ENCODE data around the gene ISG15. TPM values are rescaled to one million over a fixed set of nuclear protein-coding genes. Genes with fewer than 3 reads are reported as not detected.

Gene ISG15
- polyA plus RNA-seq, 1 donor: 26.0 TPM

- no peak for DNase-seq
- peaks cover 52% of the 10 kb centered on the region for H3K27me3 ChIP-seq (ENCODE audit: control insufficient read depth, insufficient read depth, low read length)
- H3K27ac ChIP-seq (ENCODE audit: low read length): no peak overlapping the region
- peaks cover 31% of the 10 kb centered on the region for H3K9me3 ChIP-seq (ENCODE audit: control insufficient read depth, low read depth, low read length)
- H3K36me3 ChIP-seq (ENCODE audit: control insufficient read depth, insufficient read depth, low read length): no peaks in the 10 kb centered on the region
- WGBS (ENCODE audit: insufficient coverage, low lambda C conversion rate): no CpG with 5 or more reads among the region's 30 CpGs
- peaks cover 11% of the 10 kb centered on the region for H3K4me1 ChIP-seq (ENCODE audit: control insufficient read depth, insufficient read depth, low read length)
- H3K4me3 ChIP-seq (ENCODE audit: low read length): no peak overlapping the region
These were observed 17.3 kb upstream of the ISG15 start for GRCh38 chr1:995665-996633.

GRCh38 chr1:996851-997712 is 16.2 kb upstream of the ISG15 start:
- Histone ChIP-seq H3K9me3 (ENCODE audit: control insufficient read depth, low read depth, low read length) (peaks cover 28% of the 10 kb centered on the region), H3K27me3 (ENCODE audit: control insufficient read depth, insufficient read depth, low read length) (peaks cover 57% of the 10 kb centered on the region), H3K4me3 (ENCODE audit: low read length) (no peak overlapping the region), H3K36me3 (ENCODE audit: control insufficient read depth, insufficient read depth, low read length) (no peaks in the 10 kb centered on the region), H3K4me1 (ENCODE audit: control insufficient read depth, insufficient read depth, low read length) (peaks cover 16% of the 10 kb centered on the region), H3K27ac (ENCODE audit: low read length) (no peak overlapping the region)
- no peak for DNase-seq
- no CpG with 5 or more reads among the region's 24 CpGs for WGBS (ENCODE audit: insufficient coverage, low lambda C conversion rate)

- no peak overlapping the region for H3K4me3 ChIP-seq (ENCODE audit: low read length)
These were observed 15.6 kb upstream of the ISG15 start for GRCh38 chr1:997713-997992.

GRCh38 chr1:997993-998744 is 15.1 kb upstream of the ISG15 start:
- WGBS (ENCODE audit: insufficient coverage, low lambda C conversion rate): no CpG with 5 or more reads among the region's 75 CpGs
- H3K27ac ChIP-seq (ENCODE audit: low read length): no peak overlapping the region
- no peak for DNase-seq
- H3K4me1 ChIP-seq (ENCODE audit: control insufficient read depth, insufficient read depth, low read length): peaks cover 16% of the 10 kb centered on the region
- H3K36me3 ChIP-seq (ENCODE audit: control insufficient read depth, insufficient read depth, low read length): no peaks in the 10 kb centered on the region
- H3K4me3 ChIP-seq (ENCODE audit: low read length): no peak overlapping the region
- peaks cover 57% of the 10 kb centered on the region for H3K27me3 ChIP-seq (ENCODE audit: control insufficient read depth, insufficient read depth, low read length)
- peaks cover 17% of the 10 kb centered on the region for H3K9me3 ChIP-seq (ENCODE audit: control insufficient read depth, low read depth, low read length)

More at GRCh38 chr1:997713-997992, 15.6 kb upstream of the ISG15 start:
- H3K9me3 ChIP-seq (ENCODE audit: control insufficient read depth, low read depth, low read length): peaks cover 22% of the 10 kb centered on the region
- no CpG with 5 or more reads among the region's 3 CpGs for WGBS (ENCODE audit: insufficient coverage, low lambda C conversion rate)
- H3K27me3 ChIP-seq (ENCODE audit: control insufficient read depth, insufficient read depth, low read length): peaks cover 57% of the 10 kb centered on the region
- DNase-seq: no peak
- no peak overlapping the region for H3K27ac ChIP-seq (ENCODE audit: low read length)
- H3K36me3 ChIP-seq (ENCODE audit: control insufficient read depth, insufficient read depth, low read length): no peaks in the 10 kb centered on the region
- H3K4me1 ChIP-seq (ENCODE audit: control insufficient read depth, insufficient read depth, low read length): peaks cover 16% of the 10 kb centered on the region

- H3K36me3 ChIP-seq (ENCODE audit: control insufficient read depth, insufficient read depth, low read length): no peaks in the 10 kb centered on the region
- peaks cover 14% of the 10 kb centered on the region for H3K9me3 ChIP-seq (ENCODE audit: control insufficient read depth, low read depth, low read length)
- peaks cover 57% of the 10 kb centered on the region for H3K27me3 ChIP-seq (ENCODE audit: control insufficient read depth, insufficient read depth, low read length)
- no CpG with 5 or more reads among the region's 27 CpGs for WGBS (ENCODE audit: insufficient coverage, low lambda C conversion rate)
- no peak for DNase-seq
- peaks cover 16% of the 10 kb centered on the region for H3K4me1 ChIP-seq (ENCODE audit: control insufficient read depth, insufficient read depth, low read length)
- peak overlapping the region; percentile 18 for H3K4me3 ChIP-seq (ENCODE audit: low read length)
- H3K27ac ChIP-seq (ENCODE audit: low read length): no peak overlapping the region
These were observed 14.6 kb upstream of the ISG15 start for GRCh38 chr1:998745-998994.

GRCh38 chr1:998995-999724 is 14.1 kb upstream of the ISG15 start:
- Histone ChIP-seq H3K36me3 (ENCODE audit: control insufficient read depth, insufficient read depth, low read length) (no peaks in the 10 kb centered on the region), H3K4me3 (ENCODE audit: low read length) (peak overlapping the region; percentile 44), H3K27ac (ENCODE audit: low read length) (no peak overlapping the region), H3K27me3 (ENCODE audit: control insufficient read depth, insufficient read depth, low read length) (peaks cover 57% of the 10 kb centered on the region), H3K9me3 (ENCODE audit: control insufficient read depth, low read depth, low read length) (peaks cover 14% of the 10 kb centered on the region), H3K4me1 (ENCODE audit: control insufficient read depth, insufficient read depth, low read length) (peaks cover 20% of the 10 kb centered on the region)
- WGBS (ENCODE audit: insufficient coverage, low lambda C conversion rate): no CpG with 5 or more reads among the region's 86 CpGs
- DNase-seq: peak in 1 of 2 donors; percentile 66

- peak; percentile 88 to 94 for DNase-seq
- Histone ChIP-seq H3K27ac (ENCODE audit: low read length) (peak within 1 kb of the TSS; percentile 91), H3K4me3 (ENCODE audit: low read length) (peak within 1 kb of the TSS; percentile 66), H3K9me3 (ENCODE audit: control insufficient read depth, low read depth, low read length) (peaks cover 14% of the 10 kb centered on the region), H3K36me3 (ENCODE audit: control insufficient read depth, insufficient read depth, low read length) (no peaks in the 10 kb centered on the region), H3K27me3 (ENCODE audit: control insufficient read depth, insufficient read depth, low read length) (peaks cover 52% of the 10 kb centered on the region), H3K4me1 (ENCODE audit: control insufficient read depth, insufficient read depth, low read length) (peaks cover 27% of the 10 kb centered on the region)
- WGBS (ENCODE audit: insufficient coverage, low lambda C conversion rate): no CpG with 5 or more reads among the region's 95 CpGs
These were observed 13.5 kb upstream of the ISG15 start, which contains the start of gene HES4 for GRCh38 chr1:999725-1000356. HES4 (minus strand) TSS chr1:1000097; CDS start chr1:999973, 124 bp downstream.

- peak overlapping the region; percentile 66 for H3K4me3 ChIP-seq (ENCODE audit: low read length)
- peak; percentile 78 to 85 for DNase-seq
- peaks cover 48% of the 10 kb centered on the region for H3K27me3 ChIP-seq (ENCODE audit: control insufficient read depth, insufficient read depth, low read length)
- H3K4me1 ChIP-seq (ENCODE audit: control insufficient read depth, insufficient read depth, low read length): peaks cover 34% of the 10 kb centered on the region
- no peaks in the 10 kb centered on the region for H3K36me3 ChIP-seq (ENCODE audit: control insufficient read depth, insufficient read depth, low read length)
- H3K27ac ChIP-seq (ENCODE audit: low read length): peak overlapping the region; percentile 91
- peaks cover 14% of the 10 kb centered on the region for H3K9me3 ChIP-seq (ENCODE audit: control insufficient read depth, low read depth, low read length)
- WGBS (ENCODE audit: insufficient coverage, low lambda C conversion rate): no CpG with 5 or more reads among the region's 75 CpGs
These were observed 12.8 kb upstream of the ISG15 start for GRCh38 chr1:1000357-1001056.
